ENCODE results near the gene BRINP2.

Gene BRINP2

DNA sequence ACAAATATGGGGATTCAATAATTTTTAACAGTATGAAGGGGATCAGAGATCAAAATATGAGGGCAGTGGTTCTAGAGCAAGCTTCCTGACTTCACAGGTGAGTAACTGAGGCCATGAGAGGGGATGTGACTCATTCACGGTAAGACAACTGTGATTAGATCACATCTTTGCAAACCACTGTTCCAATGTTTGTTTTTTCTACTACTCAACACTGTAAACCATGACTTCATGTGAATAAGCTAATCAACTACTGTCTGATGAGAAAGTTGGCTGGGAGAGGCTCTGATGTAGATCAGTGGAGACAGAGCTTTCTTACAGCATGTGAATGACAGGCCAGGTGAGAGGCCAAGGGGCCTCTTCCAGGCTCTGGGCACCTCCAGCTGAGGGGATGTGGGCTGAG lies 84.7 kb downstream of the BRINP2 start:
- Mint-ChIP-seq H3K9me3 (no peaks in the 10 kb centered on the region), H3K27ac (no peak overlapping the region), H3K4me1 (ENCODE audit: low read depth) (no peaks in the 10 kb centered on the region), H3K27me3 (no peaks in the 10 kb centered on the region), H3K36me3 (ENCODE audit: low read depth) (no peaks in the 10 kb centered on the region), H3K4me3 (no peak overlapping the region)
- no peak for DNase-seq

DNA sequence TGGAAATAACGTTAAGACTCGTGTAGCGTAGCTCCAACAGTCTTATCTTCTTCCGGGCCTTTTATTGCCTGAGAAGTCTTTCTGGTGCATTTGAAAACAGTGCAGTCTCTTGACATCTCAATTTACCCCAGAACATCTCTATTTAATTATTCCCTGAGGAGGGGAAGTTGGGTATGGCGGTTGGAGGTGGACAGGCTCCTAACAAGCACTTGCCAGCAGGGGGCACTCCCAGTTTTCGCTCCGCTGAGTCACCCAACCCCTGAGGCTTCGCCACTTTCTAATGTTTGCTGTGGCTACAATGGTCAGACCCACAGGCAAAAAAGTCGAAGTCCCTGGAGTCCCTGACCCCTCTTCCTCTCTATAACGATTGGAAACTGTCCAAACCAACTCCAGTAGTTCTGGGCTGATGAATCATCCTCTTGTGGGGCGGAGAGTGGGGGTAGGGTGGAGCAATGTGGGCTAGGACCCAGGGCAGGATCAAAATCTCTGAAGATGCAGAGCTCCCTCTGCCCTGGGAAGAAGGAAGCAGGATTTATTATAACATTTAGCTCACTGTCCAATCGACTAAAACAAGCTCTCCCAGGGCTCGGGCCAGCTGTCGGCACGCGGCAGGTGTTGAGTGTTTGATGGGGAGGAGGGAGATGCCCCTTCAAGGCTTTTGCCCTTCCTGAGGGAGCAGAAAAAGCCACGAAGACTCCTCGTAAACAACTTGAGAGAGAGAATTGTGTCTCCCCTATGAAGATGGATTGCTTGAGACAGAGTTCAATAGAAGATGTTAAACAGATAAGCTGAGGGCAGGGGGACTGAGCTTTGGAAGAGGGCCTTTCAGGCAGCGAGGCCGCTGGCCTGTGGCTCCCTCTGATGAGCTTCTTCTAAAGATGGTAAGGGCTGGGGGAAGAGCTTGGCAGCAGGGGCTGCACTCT lies 85.7 kb downstream of the BRINP2 start:
- H3K4me1 Mint-ChIP-seq (ENCODE audit: low read depth): no peaks in the 10 kb centered on the region
- no peaks in the 10 kb centered on the region for H3K27me3 Mint-ChIP-seq
- H3K36me3 Mint-ChIP-seq (ENCODE audit: low read depth): no peaks in the 10 kb centered on the region
- no peaks in the 10 kb centered on the region for H3K9me3 Mint-ChIP-seq
- no peak for DNase-seq
- H3K4me3 Mint-ChIP-seq: no peak overlapping the region
- no peak overlapping the region for H3K27ac Mint-ChIP-seq

DNA sequence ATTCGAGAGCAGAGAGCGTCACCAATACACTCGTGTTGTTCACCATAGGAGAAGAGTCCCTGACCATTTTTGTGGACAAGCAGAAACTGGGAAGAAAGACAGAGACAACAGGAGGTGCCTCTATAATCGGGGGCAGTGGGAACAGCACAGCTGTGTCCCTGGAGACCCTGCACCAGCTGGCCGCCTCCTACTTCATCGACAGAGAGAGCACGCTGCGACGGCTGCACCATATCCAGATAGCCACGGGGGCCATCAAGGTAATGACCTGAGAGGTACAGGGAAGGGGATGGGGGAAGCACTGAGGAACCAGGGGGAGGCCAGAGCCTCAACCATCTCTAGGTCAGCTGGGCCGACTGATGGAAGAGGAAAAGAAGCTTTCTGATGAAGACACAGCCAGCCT lies 86.4 kb downstream of the BRINP2 start:
- H3K4me3 Mint-ChIP-seq: no peak overlapping the region

DNA sequence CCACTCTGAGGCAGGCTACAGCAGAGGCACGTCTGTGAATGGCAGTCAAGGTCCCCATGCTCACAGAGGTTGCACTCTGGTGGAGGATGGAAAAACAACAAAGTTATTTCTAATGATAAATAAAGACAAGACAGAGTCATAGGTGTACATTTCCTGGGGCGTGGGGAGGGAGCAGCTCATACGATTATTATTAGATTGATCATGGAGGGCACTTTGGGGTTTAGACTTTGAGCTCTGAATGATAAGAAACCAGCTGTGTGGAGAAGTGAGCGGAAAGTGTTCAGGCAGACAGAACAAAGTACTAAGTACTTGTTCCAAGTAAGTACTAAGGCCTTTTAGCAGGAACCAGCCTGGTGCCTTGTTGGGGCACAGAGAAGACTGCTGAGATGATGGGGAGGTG lies 86.8 kb downstream of the BRINP2 start:
- Mint-ChIP-seq H3K36me3 (ENCODE audit: low read depth) (no peaks in the 10 kb centered on the region), H3K4me1 (ENCODE audit: low read depth) (no peaks in the 10 kb centered on the region), H3K27ac (no peak overlapping the region), H3K9me3 (no peaks in the 10 kb centered on the region), H3K4me3 (no peak overlapping the region), H3K27me3 (no peaks in the 10 kb centered on the region)
- DNase-seq: no peak

More for the DNA sequence above, 86.4 kb downstream of the BRINP2 start:
- H3K9me3 Mint-ChIP-seq: no peaks in the 10 kb centered on the region
- H3K4me1 Mint-ChIP-seq (ENCODE audit: low read depth): no peaks in the 10 kb centered on the region
- H3K36me3 Mint-ChIP-seq (ENCODE audit: low read depth): no peaks in the 10 kb centered on the region
- H3K27me3 Mint-ChIP-seq: no peaks in the 10 kb centered on the region
- H3K27ac Mint-ChIP-seq: no peak overlapping the region
- no peak for DNase-seq

DNA sequence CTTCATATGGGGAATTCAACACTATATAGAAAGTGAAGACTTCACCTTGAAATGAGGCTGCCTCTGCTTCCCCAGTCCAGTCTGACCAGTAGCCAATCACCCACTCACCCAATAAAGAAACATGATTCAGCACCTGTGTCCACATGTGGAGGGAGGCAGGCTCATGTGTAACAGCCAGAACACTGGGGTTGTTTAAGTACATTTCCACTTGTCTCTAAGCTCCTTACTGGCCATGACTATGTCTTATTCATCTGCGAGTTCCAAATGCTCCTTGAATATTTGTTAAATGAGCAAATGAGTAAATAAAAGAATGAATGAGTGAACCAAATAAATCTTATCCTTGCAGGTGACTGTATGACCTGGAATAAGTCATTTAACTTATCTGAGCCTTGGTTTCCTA lies 100.1 kb downstream of the BRINP2 start:
- Mint-ChIP-seq H3K27me3 (no peaks in the 10 kb centered on the region), H3K36me3 (ENCODE audit: low read depth) (no peaks in the 10 kb centered on the region), H3K4me1 (ENCODE audit: low read depth) (no peaks in the 10 kb centered on the region), H3K4me3 (no peak overlapping the region), H3K27ac (no peak overlapping the region), H3K9me3 (peaks cover 7% of the 10 kb centered on the region)
- DNase-seq: no peak

DNA sequence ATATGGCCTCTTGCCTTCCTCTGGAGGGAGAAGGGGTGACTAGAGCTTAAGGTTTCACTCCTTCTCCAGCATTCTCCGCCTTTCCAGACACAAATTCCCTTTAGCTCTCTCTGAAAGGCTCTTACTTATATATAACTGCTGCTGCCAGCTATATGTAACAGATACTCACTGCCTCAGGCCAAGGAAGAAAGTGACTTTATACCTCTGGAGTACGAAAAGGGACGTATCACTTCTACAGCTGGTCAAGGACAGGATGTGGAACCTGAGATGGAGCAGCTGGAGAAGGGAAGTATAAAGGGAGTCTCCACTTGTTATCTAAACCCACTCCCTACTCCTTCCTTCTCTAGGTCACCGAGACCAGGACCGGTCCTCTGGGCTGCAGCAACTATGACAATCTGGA lies 102.4 kb downstream of the BRINP2 start:
- no peaks in the 10 kb centered on the region for H3K27me3 Mint-ChIP-seq
- H3K9me3 Mint-ChIP-seq: peaks cover 2% of the 10 kb centered on the region
- no peaks in the 10 kb centered on the region for H3K36me3 Mint-ChIP-seq (ENCODE audit: low read depth)
- no peak for DNase-seq
- no peak overlapping the region for H3K4me3 Mint-ChIP-seq
- no peak overlapping the region for H3K27ac Mint-ChIP-seq
- H3K4me1 Mint-ChIP-seq (ENCODE audit: low read depth): no peaks in the 10 kb centered on the region

DNA sequence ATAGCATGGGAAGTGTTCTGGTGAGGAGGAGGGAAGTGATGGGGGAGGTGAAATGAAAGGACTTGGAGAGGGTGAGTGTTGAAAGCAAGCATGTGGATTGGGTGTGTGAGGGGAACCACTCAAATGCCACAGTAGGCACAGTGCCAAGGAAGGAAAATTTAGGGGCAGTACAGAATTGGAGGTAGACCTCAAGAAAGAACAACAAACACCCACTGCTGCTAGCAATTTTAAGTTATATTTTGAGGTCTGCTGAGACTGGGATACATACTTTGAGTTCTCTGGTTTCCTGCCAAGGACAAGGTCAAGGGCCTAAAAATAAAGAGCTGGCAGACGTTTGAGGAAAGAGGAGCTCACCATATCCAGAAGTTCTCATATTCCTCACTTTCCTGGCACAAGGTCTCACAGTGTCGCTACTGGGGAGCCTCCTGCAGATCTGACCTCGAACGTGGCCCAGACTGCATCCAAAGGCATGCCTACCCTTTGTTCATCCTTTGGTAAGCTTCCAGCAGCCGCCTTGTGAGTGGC lies 104.0 kb downstream of the BRINP2 start:
- Mint-ChIP-seq H3K27ac (no peak overlapping the region), H3K27me3 (no peaks in the 10 kb centered on the region), H3K4me3 (no peak overlapping the region), H3K9me3 (peaks cover 2% of the 10 kb centered on the region), H3K4me1 (ENCODE audit: low read depth) (no peaks in the 10 kb centered on the region), H3K36me3 (ENCODE audit: low read depth) (no peaks in the 10 kb centered on the region)
- no peak for DNase-seq

DNA sequence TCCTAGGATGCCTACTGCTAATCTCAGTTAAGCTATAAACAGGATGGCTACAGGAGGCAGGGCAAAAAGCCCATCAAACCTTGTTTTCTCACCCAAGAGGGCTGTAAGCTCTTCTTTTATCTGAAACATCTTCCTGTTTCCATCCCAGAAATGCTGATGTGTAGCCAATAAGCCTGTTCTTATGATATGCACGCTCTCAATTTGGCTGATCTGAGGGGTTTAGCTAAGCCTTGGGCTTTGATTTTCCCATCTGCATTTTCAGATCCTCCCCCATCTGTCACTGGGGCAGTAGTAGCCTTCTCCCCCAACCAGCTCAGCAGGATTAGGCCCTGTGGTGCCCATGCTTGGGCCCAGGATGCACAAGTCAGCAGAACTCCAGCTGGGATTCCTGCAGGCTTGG lies 105.0 kb downstream of the BRINP2 start:
- Mint-ChIP-seq H3K36me3 (ENCODE audit: low read depth) (no peaks in the 10 kb centered on the region), H3K27ac (no peak overlapping the region), H3K9me3 (peaks cover 2% of the 10 kb centered on the region), H3K4me3 (no peak overlapping the region), H3K27me3 (no peaks in the 10 kb centered on the region), H3K4me1 (ENCODE audit: low read depth) (no peaks in the 10 kb centered on the region)
- no peak for DNase-seq

DNA sequence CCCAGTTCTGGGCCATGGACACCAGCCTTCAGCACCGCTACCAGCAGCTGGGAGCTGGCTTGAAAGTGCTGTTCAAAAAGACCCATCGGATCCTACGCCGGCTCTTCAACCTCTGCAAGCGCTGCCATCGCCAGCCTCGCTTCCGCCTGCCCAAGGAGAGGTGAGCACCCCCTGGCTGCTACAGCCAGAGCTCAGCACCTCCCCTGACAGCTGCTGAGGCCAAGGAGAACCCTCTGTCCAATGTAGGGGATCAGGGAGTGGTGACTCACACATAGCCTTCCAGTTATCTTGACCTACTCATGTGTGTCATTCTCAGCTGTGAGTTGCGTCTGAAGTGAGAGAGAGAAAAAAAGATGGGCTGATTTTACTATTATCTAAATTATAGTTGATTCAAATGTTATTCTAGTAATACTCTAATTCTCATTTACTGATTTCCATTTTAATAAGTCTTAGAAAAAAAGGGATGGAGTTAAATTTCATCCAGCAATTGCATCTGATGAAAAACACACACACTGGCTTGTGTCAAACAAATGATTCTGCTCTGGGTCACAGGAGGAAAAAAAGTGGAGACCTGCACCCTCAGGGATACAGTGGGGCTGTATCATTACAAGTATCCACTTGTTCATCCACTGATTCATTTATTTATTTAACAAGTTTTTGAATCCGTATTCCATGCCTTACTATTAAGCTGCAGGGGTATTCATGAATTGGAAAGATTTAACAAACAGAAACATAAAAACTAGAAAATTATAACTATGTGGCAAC lies 108.0 kb downstream of the BRINP2 start:
- DNase-seq: no peak
- peaks cover 2% of the 10 kb centered on the region for H3K9me3 Mint-ChIP-seq

DNA sequence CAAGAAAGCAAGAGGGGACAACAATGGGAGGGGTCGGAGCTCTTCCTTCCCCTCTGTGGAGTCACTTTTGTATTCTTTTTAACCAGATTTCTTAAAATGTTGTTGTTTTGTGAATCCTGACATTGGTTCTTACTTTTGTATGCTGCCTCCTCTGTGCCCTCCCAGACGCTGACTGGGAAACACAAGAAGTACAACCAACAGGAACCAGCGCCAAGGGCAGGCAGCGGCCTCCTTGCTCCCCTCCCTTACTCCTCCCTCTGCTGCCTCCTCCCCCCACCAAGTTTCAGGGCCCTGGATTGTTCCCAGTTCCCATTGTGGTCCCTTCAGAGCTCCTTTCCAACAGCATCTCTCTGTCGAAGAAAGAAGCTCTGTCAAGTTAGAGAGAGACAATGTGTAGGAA lies 111.1 kb downstream of the BRINP2 start:
- no peak overlapping the region for H3K4me3 Mint-ChIP-seq
- H3K27me3 Mint-ChIP-seq: no peaks in the 10 kb centered on the region
- no peaks in the 10 kb centered on the region for H3K4me1 Mint-ChIP-seq (ENCODE audit: low read depth)
- H3K9me3 Mint-ChIP-seq: peaks cover 2% of the 10 kb centered on the region
- no peaks in the 10 kb centered on the region for H3K36me3 Mint-ChIP-seq (ENCODE audit: low read depth)
- H3K27ac Mint-ChIP-seq: no peak overlapping the region
- DNase-seq: no peak

More for the DNA sequence above, 108.0 kb downstream of the BRINP2 start:
- Mint-ChIP-seq H3K27me3 (no peaks in the 10 kb centered on the region), H3K36me3 (ENCODE audit: low read depth) (no peaks in the 10 kb centered on the region), H3K4me3 (no peak overlapping the region), H3K4me1 (ENCODE audit: low read depth) (no peaks in the 10 kb centered on the region), H3K27ac (no peak overlapping the region)

DNA sequence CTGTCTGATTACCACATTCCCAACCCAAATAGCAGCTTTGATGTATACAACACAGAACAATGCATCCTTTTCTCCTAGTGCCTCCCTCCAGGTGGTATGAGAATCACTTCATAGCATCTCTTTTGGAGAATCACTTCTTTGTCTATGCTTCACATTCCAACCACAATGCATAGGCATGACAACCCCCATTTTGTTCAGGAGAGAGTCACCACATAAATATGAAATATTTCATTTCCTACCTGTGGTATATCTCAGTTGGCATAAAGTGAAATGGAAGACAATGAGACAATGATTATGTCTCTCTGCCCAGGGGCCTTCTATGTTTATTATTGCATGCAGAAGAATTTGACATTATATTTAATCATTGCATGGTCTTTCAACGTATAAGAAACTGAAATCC lies 112.2 kb downstream of the BRINP2 start:
- H3K4me3 Mint-ChIP-seq: no peak overlapping the region
- no peaks in the 10 kb centered on the region for H3K4me1 Mint-ChIP-seq (ENCODE audit: low read depth)
- H3K27ac Mint-ChIP-seq: no peak overlapping the region
- H3K27me3 Mint-ChIP-seq: no peaks in the 10 kb centered on the region
- peaks cover 1% of the 10 kb centered on the region for H3K9me3 Mint-ChIP-seq
- H3K36me3 Mint-ChIP-seq (ENCODE audit: low read depth): no peaks in the 10 kb centered on the region
- no peak for DNase-seq

DNA sequence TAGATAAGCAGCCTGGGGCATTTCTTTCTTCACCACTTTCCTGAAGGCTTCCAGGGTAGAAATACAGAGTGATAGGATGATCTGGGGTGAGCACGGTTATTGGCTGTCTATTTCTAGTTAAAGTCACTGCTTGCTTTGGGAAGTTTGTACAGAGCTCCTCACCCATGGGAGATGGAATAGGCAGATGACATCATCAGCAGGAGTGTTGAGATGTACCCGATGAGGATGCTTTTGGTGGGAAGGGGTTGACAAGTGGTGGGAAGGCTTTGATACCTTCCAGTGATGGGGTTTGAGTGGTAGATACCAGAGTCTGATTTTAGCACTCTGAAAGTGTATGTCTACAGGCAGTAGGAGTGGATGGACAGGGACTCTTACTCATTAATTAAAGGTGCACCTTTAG lies 112.6 kb downstream of the BRINP2 start:
- Mint-ChIP-seq H3K4me1 (ENCODE audit: low read depth) (no peaks in the 10 kb centered on the region), H3K36me3 (ENCODE audit: low read depth) (no peaks in the 10 kb centered on the region), H3K27ac (no peak overlapping the region), H3K27me3 (no peaks in the 10 kb centered on the region), H3K4me3 (no peak overlapping the region), H3K9me3 (no peaks in the 10 kb centered on the region)
- no peak for DNase-seq

DNA sequence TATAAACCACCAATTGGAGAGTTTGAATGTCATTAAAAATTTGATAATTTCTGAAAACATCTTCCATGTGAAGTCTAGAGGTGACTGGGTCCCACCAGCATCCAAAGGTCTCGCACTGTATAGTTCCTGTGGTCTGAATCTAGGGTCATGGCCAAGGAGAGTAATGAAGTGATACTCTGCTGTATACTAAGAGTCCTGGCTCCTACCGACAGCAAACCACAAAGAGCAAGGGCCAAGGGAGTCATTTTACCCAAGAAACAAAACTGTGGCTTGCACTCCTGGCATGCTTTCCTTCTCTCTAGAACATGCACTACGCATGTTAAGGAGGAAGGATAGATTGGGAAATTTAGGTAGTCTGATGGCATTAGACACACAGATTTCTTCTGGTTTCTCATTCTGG lies 115.6 kb downstream of the BRINP2 start:
- no peak for DNase-seq
- Mint-ChIP-seq H3K36me3 (ENCODE audit: low read depth) (no peaks in the 10 kb centered on the region), H3K4me1 (ENCODE audit: low read depth) (no peaks in the 10 kb centered on the region), H3K27me3 (no peaks in the 10 kb centered on the region), H3K4me3 (no peak overlapping the region), H3K27ac (no peak overlapping the region), H3K9me3 (peaks cover 4% of the 10 kb centered on the region)

DNA sequence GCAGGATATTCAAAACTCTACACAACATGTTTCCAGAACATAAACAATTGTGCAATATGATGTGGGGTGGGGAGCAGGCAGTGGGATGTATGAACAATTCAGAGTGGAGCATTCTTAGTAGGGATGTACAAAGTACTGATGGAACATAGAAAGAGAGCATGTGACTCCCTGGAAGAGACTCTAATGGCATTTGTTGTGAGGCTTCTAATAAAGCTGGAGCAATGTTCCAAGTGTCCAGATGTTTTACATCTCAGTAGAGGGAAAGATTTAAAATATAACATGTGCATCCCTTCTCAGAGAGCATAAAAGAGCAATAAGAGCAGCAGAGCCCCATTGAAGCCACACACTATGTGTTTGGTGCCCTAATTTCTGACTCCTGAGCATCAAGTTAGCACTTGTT lies 116.5 kb downstream of the BRINP2 start:
- Mint-ChIP-seq H3K27me3 (no peaks in the 10 kb centered on the region), H3K36me3 (ENCODE audit: low read depth) (no peaks in the 10 kb centered on the region), H3K9me3 (peaks cover 7% of the 10 kb centered on the region), H3K4me3 (no peak overlapping the region), H3K4me1 (ENCODE audit: low read depth) (no peaks in the 10 kb centered on the region), H3K27ac (no peak overlapping the region)
- DNase-seq: no peak

DNA sequence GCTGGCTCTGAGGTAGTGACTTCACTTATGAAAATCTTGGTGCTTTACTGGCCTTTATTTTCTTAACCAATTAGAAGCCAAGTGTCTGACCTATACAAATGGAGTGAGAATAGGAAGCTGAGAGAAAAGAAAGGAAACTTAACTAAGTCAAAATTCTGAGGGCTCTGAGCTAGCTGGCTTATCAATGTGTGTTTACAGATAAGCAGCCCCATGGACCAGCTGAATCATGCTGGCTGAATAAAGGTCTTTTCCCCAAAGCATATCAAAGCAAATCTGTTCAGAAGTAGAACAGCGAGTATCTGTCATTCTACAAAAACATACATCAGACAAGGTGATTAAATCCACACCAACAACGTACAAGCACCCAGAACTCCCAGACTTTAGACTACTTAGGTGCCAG lies 117.2 kb downstream of the BRINP2 start:
- Mint-ChIP-seq H3K27me3 (no peaks in the 10 kb centered on the region), H3K4me3 (no peak overlapping the region), H3K27ac (no peak overlapping the region), H3K4me1 (ENCODE audit: low read depth) (no peaks in the 10 kb centered on the region), H3K36me3 (ENCODE audit: low read depth) (no peaks in the 10 kb centered on the region), H3K9me3 (peaks cover 7% of the 10 kb centered on the region)
- no peak for DNase-seq

All from activated T-cell treated with anti-CD3 and anti-CD28 coated beads, Interleukin-2, amount 50 U/mL, for 24 hours (primary cell).